HUES48 (cell line): ENCODE results near the gene ARHGEF10L.
A peak's percentile ranks its signal among the peaks of the same experiment; 100 is the strongest.

Experiments
- H3K27ac ChIP-seq: one replicate; pipeline ENCODE4 v1.7.0; 2013; ENCODE audit warnings: low read depth, low read length, inconsistent platforms
- H3K27me3 ChIP-seq: 2 replicates; pipeline ENCODE4 v1.6.1; 2013; ENCODE audit warnings: mild to moderate bottlenecking, low read length; ENCODE audit not compliant: control insufficient read depth, insufficient read depth
- H3K36me3 ChIP-seq: 2 replicates; pipeline ENCODE4 v1.6.1; 2013; ENCODE audit warnings: low read length; ENCODE audit not compliant: control insufficient read depth, insufficient read depth
- H3K4me1 ChIP-seq: 2 replicates; pipeline ENCODE4 v1.6.1; 2013; ENCODE audit warnings: mild to moderate bottlenecking, low read length; ENCODE audit not compliant: control insufficient read depth, insufficient read depth
- H3K4me3 ChIP-seq: 2 replicates; pipeline ENCODE4 v1.5.1; 2013; ENCODE audit warnings: mild to moderate bottlenecking, low read depth, low read length
- H3K9ac ChIP-seq: 2 replicates; pipeline ENCODE4 v1.6.1; 2013; ENCODE audit warnings: mild to moderate bottlenecking, low read depth, low read length, moderate library complexity
- H3K9me3 ChIP-seq: 2 replicates; pipeline ENCODE4 v1.6.1; 2013; ENCODE audit warnings: low read length; ENCODE audit not compliant: control insufficient read depth, insufficient read depth

ARHGEF10L gene

DNA sequence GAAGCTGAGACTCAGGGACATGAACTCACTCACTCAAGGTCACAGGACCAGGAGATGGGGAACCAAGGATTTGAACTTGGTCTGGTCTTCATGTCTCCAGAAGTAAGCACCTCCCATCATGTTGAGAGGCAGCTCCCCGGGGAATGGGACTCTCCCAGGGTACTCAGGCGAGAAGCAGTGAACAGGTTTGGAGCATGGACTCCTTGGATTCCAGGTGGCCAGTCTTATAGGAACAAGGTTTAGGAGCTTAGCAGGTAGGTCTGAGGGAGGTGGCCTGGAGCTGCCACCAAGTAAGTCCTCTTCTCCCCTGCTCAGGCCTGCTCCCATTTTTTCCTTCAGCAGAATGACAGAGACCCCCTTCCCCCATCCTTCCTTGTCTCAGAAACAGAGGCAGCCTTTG is 14.9 kb upstream of the ARHGEF10L start:
- H3K27me3 ChIP-seq: no peaks in the 10 kb centered on the region
- no peak overlapping the region for H3K4me3 ChIP-seq
- peaks cover 15% of the 10 kb centered on the region for H3K4me1 ChIP-seq
- no peaks in the 10 kb centered on the region for H3K36me3 ChIP-seq
- H3K9ac ChIP-seq: no peak overlapping the region
- no peaks in the 10 kb centered on the region for H3K9me3 ChIP-seq
- no peak overlapping the region for H3K27ac ChIP-seq

DNA sequence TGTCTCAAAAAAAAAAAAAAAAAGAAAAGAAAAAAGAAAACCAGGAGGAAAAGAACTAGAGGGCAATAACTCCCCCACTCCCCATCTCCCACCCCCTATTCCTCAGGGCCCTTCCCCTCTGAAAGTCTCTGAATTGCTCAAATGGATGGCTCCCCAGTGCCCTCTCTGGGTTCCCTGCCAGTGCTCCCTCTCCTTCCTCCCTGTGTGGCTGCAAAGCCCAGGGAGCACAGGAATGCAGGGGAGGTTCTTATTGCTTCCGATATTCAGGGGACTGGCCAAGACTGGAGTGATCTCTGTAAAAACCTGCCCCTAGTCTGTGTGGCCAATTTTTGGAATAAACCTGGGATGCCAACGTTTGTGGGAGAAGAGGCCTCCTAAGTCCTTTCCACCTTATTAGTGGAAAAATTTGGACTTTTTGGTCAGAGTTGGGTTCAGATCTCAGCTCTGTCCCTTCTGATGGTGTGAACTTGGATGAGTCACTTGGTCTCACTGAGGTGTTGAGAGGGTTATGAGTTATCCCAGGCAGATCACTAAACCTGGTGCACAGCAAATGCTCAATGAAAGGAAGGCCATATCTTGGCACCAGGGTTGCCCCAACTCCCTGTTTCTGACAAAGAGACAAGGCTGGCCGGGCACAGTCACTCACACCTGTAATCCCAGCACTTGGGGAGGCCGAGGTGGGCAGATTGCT is 13.4 kb upstream of the ARHGEF10L start:
- no peaks in the 10 kb centered on the region for H3K9me3 ChIP-seq
- H3K27me3 ChIP-seq: no peaks in the 10 kb centered on the region
- H3K4me3 ChIP-seq: no peak overlapping the region
- peaks cover 6% of the 10 kb centered on the region; the same call in 1 of the 2 replicates for H3K4me1 ChIP-seq
- H3K36me3 ChIP-seq: no peaks in the 10 kb centered on the region
- no peak overlapping the region for H3K9ac ChIP-seq
- H3K27ac ChIP-seq: no peak overlapping the region

- no peak overlapping the region for H3K27ac ChIP-seq
- H3K27me3 ChIP-seq: no peaks in the 10 kb centered on the region
- H3K9ac ChIP-seq: no peak overlapping the region
- H3K4me1 ChIP-seq: peaks cover 10% of the 10 kb centered on the region
- no peaks in the 10 kb centered on the region for H3K9me3 ChIP-seq
- no peak overlapping the region for H3K4me3 ChIP-seq
- H3K36me3 ChIP-seq: no peaks in the 10 kb centered on the region
Observed at GRCh38 chr1:17527036-17527914, 12.2 kb upstream of the ARHGEF10L start.

DNA sequence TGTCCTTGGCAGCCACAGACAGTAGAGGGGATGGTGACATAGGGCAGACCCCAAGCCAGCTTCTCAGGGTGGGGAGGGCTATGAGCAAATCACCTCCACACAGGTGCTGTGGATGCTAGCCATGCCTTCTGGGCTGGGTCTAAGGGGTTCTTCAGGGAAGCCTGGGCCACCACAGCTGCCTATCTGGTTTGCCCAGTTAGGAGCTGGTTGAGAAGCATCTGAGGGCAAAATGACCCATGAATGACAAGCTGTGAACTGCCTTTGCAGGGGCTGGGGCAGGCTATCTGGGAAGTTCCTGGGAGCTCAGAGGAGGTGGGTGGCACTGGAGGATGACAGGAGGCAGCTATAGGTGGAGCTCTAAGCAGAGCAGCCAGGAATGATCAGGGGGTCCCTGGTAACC is 10.1 kb upstream of the ARHGEF10L start:
- H3K27me3 ChIP-seq: no peaks in the 10 kb centered on the region
- no peak overlapping the region for H3K27ac ChIP-seq
- H3K36me3 ChIP-seq: no peaks in the 10 kb centered on the region
- peaks cover 16% of the 10 kb centered on the region for H3K4me1 ChIP-seq
- H3K9ac ChIP-seq: no peak overlapping the region
- no peak overlapping the region for H3K4me3 ChIP-seq
- no peaks in the 10 kb centered on the region for H3K9me3 ChIP-seq

DNA sequence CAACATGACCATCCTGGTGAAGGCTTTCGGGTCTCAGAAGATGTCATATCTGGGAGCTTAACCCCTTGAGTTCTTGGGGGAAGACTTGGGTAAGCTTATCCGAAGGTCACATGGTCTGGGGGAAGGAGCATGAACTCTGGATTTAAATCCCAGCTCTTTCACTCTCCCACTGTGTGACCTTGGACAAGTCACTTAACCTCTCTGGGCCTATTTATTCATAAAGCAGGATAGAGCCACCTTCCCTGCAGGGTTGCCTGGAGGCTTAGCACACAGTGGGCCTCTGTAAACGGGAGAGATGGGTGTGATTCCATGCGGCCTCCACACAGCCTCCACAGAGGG is 8.2 kb upstream of the ARHGEF10L start:
- no peak overlapping the region for H3K9ac ChIP-seq
- peaks cover 16% of the 10 kb centered on the region for H3K4me1 ChIP-seq
- no peaks in the 10 kb centered on the region for H3K9me3 ChIP-seq
- H3K36me3 ChIP-seq: no peaks in the 10 kb centered on the region
- no peaks in the 10 kb centered on the region for H3K27me3 ChIP-seq
- no peak overlapping the region for H3K27ac ChIP-seq
- no peak overlapping the region for H3K4me3 ChIP-seq

DNA sequence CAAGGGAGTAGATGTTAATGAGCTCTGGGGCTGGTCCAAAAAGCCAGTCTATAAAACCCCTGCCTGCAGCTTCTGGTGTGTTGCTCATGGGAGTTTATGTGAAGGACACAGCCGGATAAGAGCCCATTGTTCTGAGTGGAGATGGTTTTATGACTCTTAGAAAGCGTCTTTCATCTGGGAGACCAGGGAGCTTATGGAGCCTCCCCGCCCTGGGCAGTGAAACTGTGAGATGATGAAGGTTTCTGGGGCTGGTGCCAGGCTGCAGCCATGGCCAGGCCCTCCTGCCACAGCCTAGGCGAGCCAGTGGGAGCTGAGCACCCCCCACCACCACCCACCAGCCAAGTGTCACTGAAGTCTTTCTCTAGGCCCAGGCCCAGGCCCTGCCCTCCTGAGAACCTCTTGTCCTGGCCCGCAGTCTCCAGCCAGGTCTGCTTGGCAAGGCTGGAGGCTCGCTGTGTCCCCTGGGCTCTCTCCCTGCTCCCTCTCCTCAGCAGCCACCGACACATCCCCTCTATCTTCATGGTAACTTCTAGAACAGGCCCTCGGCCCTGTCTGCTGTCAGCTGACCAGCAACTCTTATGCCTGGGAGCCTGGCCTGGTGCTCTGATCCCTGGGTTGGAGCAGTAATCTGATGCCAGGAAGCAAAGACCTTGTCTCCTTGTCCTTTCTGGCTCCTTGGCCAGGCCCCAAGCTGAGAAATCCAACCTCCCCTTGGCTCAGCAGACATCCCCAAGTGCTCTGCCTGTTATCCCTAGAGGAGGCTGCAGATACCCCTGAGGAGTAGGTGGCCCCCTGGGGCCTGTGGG is 7.6 kb upstream of the ARHGEF10L start:
- H3K4me3 ChIP-seq: no peak overlapping the region
- H3K27ac ChIP-seq: no peak overlapping the region
- H3K9me3 ChIP-seq: no peaks in the 10 kb centered on the region
- no peaks in the 10 kb centered on the region for H3K27me3 ChIP-seq
- H3K9ac ChIP-seq: no peak overlapping the region
- peaks cover 16% of the 10 kb centered on the region for H3K4me1 ChIP-seq
- H3K36me3 ChIP-seq: no peaks in the 10 kb centered on the region

DNA sequence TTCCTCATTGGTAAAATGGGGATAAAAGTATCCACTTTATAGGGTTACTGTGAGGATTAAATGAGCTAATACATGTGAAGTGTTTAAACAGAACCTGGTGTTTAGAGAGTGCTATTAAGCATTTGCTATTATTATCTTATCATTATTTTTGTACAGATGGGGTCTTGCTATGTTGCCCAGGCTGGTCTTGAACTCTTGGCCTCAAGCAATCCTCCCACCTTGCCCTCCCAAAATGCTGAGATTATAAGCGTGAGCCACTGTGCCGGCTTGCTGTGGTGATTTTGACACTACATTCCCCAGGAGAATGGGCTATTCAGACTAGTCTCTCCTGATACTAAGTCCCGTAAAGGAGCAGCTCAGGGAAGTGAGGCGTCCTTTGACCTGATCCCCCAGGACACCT is 6.3 kb upstream of the ARHGEF10L start:
- no peaks in the 10 kb centered on the region for H3K27me3 ChIP-seq
- H3K36me3 ChIP-seq: no peaks in the 10 kb centered on the region

GRCh38 chr1:17535300-17535936 is 4.1 kb upstream of the ARHGEF10L start:
- Histone ChIP-seq H3K27me3 (no peaks in the 10 kb centered on the region), H3K36me3 (no peaks in the 10 kb centered on the region), H3K9ac (no peak overlapping the region), H3K4me1 (peaks cover 24% of the 10 kb centered on the region), H3K4me3 (no peak overlapping the region), H3K27ac (no peak overlapping the region), H3K9me3 (no peaks in the 10 kb centered on the region)

More for the DNA sequence above, 6.3 kb upstream of the ARHGEF10L start:
- no peak overlapping the region for H3K4me3 ChIP-seq
- no peak overlapping the region for H3K9ac ChIP-seq
- no peaks in the 10 kb centered on the region for H3K9me3 ChIP-seq
- peaks cover 13% of the 10 kb centered on the region; the same call in 1 of the 2 replicates for H3K4me1 ChIP-seq
- no peak overlapping the region for H3K27ac ChIP-seq

DNA sequence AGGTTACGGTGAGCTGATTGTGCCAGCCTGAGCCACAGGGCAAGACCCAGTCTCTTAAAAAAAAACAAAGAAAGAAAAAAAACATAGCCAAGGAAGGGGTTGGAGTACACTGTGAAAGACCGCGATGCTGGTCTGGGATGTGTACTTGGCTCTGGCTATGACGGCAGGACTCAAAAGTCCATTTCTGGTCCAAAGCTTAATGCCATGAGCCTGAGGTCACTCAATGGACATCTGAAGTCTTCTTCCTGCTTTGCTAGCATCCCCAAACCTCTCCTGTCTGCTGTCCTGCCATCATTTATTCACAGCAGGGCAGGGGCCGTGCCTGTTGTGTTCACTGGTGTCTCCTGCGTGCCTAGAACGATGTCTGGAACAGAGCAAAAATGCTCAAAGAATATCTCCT is 1.5 kb upstream of the ARHGEF10L start:
- H3K9ac ChIP-seq: no peak overlapping the region

GRCh38 chr1:17538428-17539117 is 925 bp upstream of the ARHGEF10L start:
- Histone ChIP-seq H3K9ac (peak overlapping the region; percentile 30; the same call in 1 of the 2 replicates), H3K4me3 (peak overlapping the region; percentile 60), H3K9me3 (no peaks in the 10 kb centered on the region), H3K36me3 (no peaks in the 10 kb centered on the region), H3K27me3 (no peaks in the 10 kb centered on the region), H3K27ac (peak overlapping the region; percentile 23), H3K4me1 (peaks cover 30% of the 10 kb centered on the region)

More for the DNA sequence above, 1.5 kb upstream of the ARHGEF10L start:
- H3K27me3 ChIP-seq: no peaks in the 10 kb centered on the region
- peaks cover 31% of the 10 kb centered on the region for H3K4me1 ChIP-seq
- no peaks in the 10 kb centered on the region for H3K9me3 ChIP-seq
- H3K4me3 ChIP-seq: no peak overlapping the region
- H3K27ac ChIP-seq: peak overlapping the region; percentile 23
- no peaks in the 10 kb centered on the region for H3K36me3 ChIP-seq
